Activated CD8-positive, alpha-beta T cell treated with anti-CD3 and anti-CD28 coated beads, Interleukin-2, amount 10 ng/mL, durations not matched to agents 7 days and 5 days (primary cell): Measurements from ENCODE around the gene OR2B2. TPM values are rescaled to one million over a fixed set of nuclear protein-coding genes. Genes with fewer than 3 reads are reported as not detected.
A peak's percentile ranks its signal among the peaks of the same experiment; 100 is the strongest.

ENCODE experiments used
- ATAC-seq: fragments of 150-1000 bp; cut with Tn5 transposase; one replicate; pipeline ENCODE4 v1.10.0; 2021; ENCODE audit warnings: moderate library complexity
- CTCF ChIA-PET: fragments of 350-600 bp; sonication (Branson Sonifier 250); formaldehyde crosslinking; loops from one replicate; lab custom pipeline; 2021; ENCODE audit warnings: antibody characterized with exemption; lab: Charles Lee
- POLR2A ChIA-PET: fragments of 350-600 bp; sonication (Branson Sonifier 250); formaldehyde crosslinking; loops from one replicate; lab custom pipeline; 2021; ENCODE audit warnings: antibody characterized with exemption; lab: Charles Lee
- DNase-seq: peaks from one replicate; pipeline ENCODE4 v3.0.0-alpha.2; 2020
- H3K27ac Mint-ChIP-seq: one replicate; pipeline ENCODE4 v1.8.0; 2021; ENCODE audit warnings: mild to moderate bottlenecking, mixed read lengths
- H3K27me3 Mint-ChIP-seq: one replicate; pipeline ENCODE4 v1.8.0; 2021; ENCODE audit warnings: low read depth, mixed read lengths
- H3K36me3 Mint-ChIP-seq: one replicate; pipeline ENCODE4 v1.8.0; 2021; ENCODE audit warnings: low read depth, mixed read lengths
- H3K4me1 Mint-ChIP-seq: one replicate; pipeline ENCODE4 v1.8.0; 2021; ENCODE audit warnings: low read depth, mixed read lengths
- H3K4me3 Mint-ChIP-seq: one replicate; pipeline ENCODE4 v1.8.0; 2021; ENCODE audit warnings: mild to moderate bottlenecking, mixed read lengths
- H3K9me3 Mint-ChIP-seq: one replicate; pipeline ENCODE4 v1.8.0; 2022; ENCODE audit warnings: mixed read lengths; ENCODE audit not compliant: insufficient read depth
- total RNA-seq, 2 experiments: library from RNA; stranded (reverse); gene quantifications; one replicate each; pipeline ENCODE4 v1.2.3, GENCODE V29; 2021

Gene OR2B2
- total RNA-seq, 2 experiments from 2014 or later, result not detected

GRCh38 chr6:27865850-27866356 is 46.3 kb downstream of the OR2B2 start:
- Mint-ChIP-seq H3K4me3 (peak overlapping the region; percentile 87), H3K27ac (peak overlapping the region; percentile 99), H3K4me1 (peaks cover 60% of the 10 kb centered on the region), H3K27me3 (no peaks in the 10 kb centered on the region), H3K9me3 (no peaks in the 10 kb centered on the region), H3K36me3 (peaks cover 20% of the 10 kb centered on the region)
- peak; percentile 77 for DNase-seq
- CTCF ChIA-PET, result interaction anchor here (0.6 to 8.6 kb wide), 9 partner anchors 14 to 70 kb away, joined by 3 to 109 read pairs (median 12); a partner anchor contains a TSS
- peak; percentile 34 for ATAC-seq
- POLR2A ChIA-PET, result interaction anchor here (0.6 to 18.5 kb wide), 42 partner anchors 7 to 1839 kb away, joined by 3 to 2805 read pairs (median 25); partner anchors contain the start of genes HMGN4, ZNF184 and ZSCAN16

- no peaks in the 10 kb centered on the region for H3K9me3 Mint-ChIP-seq
- DNase-seq (peak; percentile 90), ATAC-seq (peak; percentile 57)
- H3K4me1 Mint-ChIP-seq, result peaks cover 55% of the 10 kb centered on the region
- peaks cover 20% of the 10 kb centered on the region for H3K36me3 Mint-ChIP-seq
- ChIA-PET POLR2A (interaction anchor here (0.6 to 18.5 kb wide), 41 partner anchors 8 to 1838 kb away, joined by 3 to 2805 read pairs (median 24); partner anchors contain the start of genes HMGN4, ZKSCAN8 and ZNF184), CTCF (interaction anchor here (1.0 to 8.6 kb wide), 14 partner anchors 9 to 92 kb away, joined by 3 to 109 read pairs (median 6); a partner anchor contains a TSS)
- no peaks in the 10 kb centered on the region for H3K27me3 Mint-ChIP-seq
- peak overlapping the region; percentile 99 for H3K27ac Mint-ChIP-seq
- peak overlapping the region; percentile 87 for H3K4me3 Mint-ChIP-seq
Measured at GRCh38 chr6:27864906-27865849, 47.0 kb downstream of the OR2B2 start.

GRCh38 chr6:27863962-27864905 is 48.0 kb downstream of the OR2B2 start:
- Mint-ChIP-seq H3K4me3 (peak overlapping the region; percentile 87), H3K27me3 (no peaks in the 10 kb centered on the region), H3K27ac (peak overlapping the region; percentile 99), H3K9me3 (no peaks in the 10 kb centered on the region), H3K36me3 (peaks cover 20% of the 10 kb centered on the region), H3K4me1 (peaks cover 49% of the 10 kb centered on the region)
- ATAC-seq, result no peak
- DNase-seq, result peak; percentile 64
- POLR2A ChIA-PET, result interaction anchor here (0.6 to 18.5 kb wide), 34 partner anchors 9 to 1837 kb away, joined by 3 to 2805 read pairs (median 44); partner anchors contain the start of genes ZKSCAN8 and ZNF184
- CTCF ChIA-PET, result interaction anchor here (0.9 to 8.6 kb wide), 10 partner anchors 9 to 91 kb away, joined by 3 to 109 read pairs (median 4); a partner anchor contains a TSS

- peaks cover 32% of the 10 kb centered on the region for H3K4me1 Mint-ChIP-seq
- peaks cover 18% of the 10 kb centered on the region for H3K36me3 Mint-ChIP-seq
- CTCF ChIA-PET, result interaction anchor here (1.3 kb wide), 1 partner anchor 11 kb away, joined by 3 read pairs; no protein-coding TSS in a partner anchor
- H3K27ac Mint-ChIP-seq, result no peak overlapping the region
- H3K9me3 Mint-ChIP-seq, result no peaks in the 10 kb centered on the region
- POLR2A ChIA-PET, result interaction anchor here (0.7 to 18.5 kb wide), 8 partner anchors 11 to 730 kb away, joined by 3 to 2805 read pairs (median 1045); a partner anchor contains a TSS
- H3K4me3 Mint-ChIP-seq, result no peak overlapping the region
- DNase-seq (no peak), ATAC-seq (no peak)
- H3K27me3 Mint-ChIP-seq, result no peaks in the 10 kb centered on the region
Measured at GRCh38 chr6:27862396-27863066, 49.7 kb downstream of the OR2B2 start.

- POLR2A ChIA-PET, result interaction anchor here (0.9 to 18.5 kb wide), 7 partner anchors 11 to 51 kb away, joined by 4 to 2805 read pairs (median 1137); a partner anchor contains a TSS
- peaks cover 14% of the 10 kb centered on the region for H3K36me3 Mint-ChIP-seq
Measured at GRCh38 chr6:27861861-27862260, 50.3 kb downstream of the OR2B2 start.

GRCh38 chr6:27861276-27861840 is 50.8 kb downstream of the OR2B2 start:
- no peaks in the 10 kb centered on the region for H3K9me3 Mint-ChIP-seq
- H3K27ac Mint-ChIP-seq, result no peak overlapping the region
- POLR2A ChIA-PET, result interaction anchor here (0.9 to 18.5 kb wide), 7 partner anchors 11 to 50 kb away, joined by 3 to 2805 read pairs (median 953); a partner anchor contains a TSS
- DNase-seq (no peak), ATAC-seq (no peak)
- peaks cover 13% of the 10 kb centered on the region for H3K36me3 Mint-ChIP-seq
- peaks cover 31% of the 10 kb centered on the region for H3K4me1 Mint-ChIP-seq
- H3K4me3 Mint-ChIP-seq, result no peak overlapping the region
- CTCF ChIA-PET, result interaction anchor here (1.0 to 1.1 kb wide), 2 partner anchors 10 to 12 kb away, joined by 3 to 4 read pairs; no protein-coding TSS in a partner anchor
- H3K27me3 Mint-ChIP-seq, result no peaks in the 10 kb centered on the region

More at GRCh38 chr6:27861861-27862260, 50.3 kb downstream of the OR2B2 start:
- DNase-seq (no peak), ATAC-seq (no peak)
- Mint-ChIP-seq H3K4me1 (peaks cover 31% of the 10 kb centered on the region), H3K27me3 (no peaks in the 10 kb centered on the region), H3K9me3 (no peaks in the 10 kb centered on the region), H3K27ac (no peak overlapping the region), H3K4me3 (no peak overlapping the region)
- CTCF ChIA-PET, result interaction anchor here (1.1 kb wide), 1 partner anchor 10 kb away, joined by 4 read pairs; no protein-coding TSS in a partner anchor

Other genes with a start within 250 kb of the OR2B2 start
- gene OR2B6, start 44.8 kb upstream of the OR2B2 start, total RNA-seq, result not detected
- under 1 TPM; 0.84 to 0.97 TPM for gene ZNF165, start 168.2 kb upstream of the OR2B2 start, total RNA-seq
- gene ZSCAN16, start 212.2 kb upstream of the OR2B2 start, total RNA-seq, result 1 to 10 TPM; 2.9 to 4.5 TPM
- 10 to 100 TPM; 17.6 to 18.7 TPM for gene ZKSCAN8, start 229.5 kb upstream of the OR2B2 start, total RNA-seq